Inferior parietal cortex (tissue), 1 donor: ENCODE data around the gene ZBTB47.
A peak's percentile ranks its signal among the peaks of the same experiment; 100 is the strongest.

Source experiments
- DNase-seq: peaks from one replicate; pipeline ENCODE4 v3.0.0-alpha.2; 2016; ENCODE audit errors: extremely low spot score

The ZBTB47 gene

DNA sequence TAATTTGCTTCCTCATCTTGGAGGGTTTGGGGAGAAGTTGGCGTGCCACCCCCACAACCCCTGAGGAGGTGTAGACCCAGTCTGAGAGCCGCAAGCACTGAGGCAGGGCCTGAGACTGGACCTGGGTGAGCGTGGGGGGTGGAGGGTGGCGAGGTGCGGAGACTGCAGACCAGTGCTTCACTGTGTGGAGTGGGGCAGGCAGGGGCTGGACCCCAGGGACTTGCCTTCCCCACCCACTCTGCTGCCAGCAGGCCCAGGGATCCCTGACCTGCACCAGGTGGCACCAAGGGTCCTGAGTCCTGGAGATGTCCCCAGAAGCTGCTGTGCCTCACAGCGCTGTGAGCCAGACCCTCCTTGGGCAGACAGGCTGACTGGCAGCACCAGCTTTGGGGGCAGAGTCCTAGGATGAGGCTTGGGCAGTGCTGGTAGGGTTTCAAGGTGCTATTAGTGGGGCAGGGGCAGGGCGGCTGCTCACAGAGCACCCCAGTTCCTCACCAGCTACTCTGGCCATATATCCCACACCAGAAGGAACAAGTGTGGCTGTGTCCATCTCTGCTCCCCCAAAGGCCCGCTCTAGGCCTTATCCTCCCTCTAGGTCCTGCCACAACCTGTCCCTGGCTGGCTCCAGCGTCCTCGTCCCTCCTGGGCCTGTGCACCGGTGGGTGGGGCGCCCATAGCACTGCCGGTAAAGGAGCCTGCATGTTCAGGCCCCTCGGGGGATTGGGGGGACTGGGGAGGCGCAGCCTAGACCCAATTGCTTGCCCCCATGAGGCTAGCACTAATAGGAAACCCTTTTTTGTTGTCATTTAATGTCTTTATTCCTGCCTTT is 11.8 kb downstream of the ZBTB47 start:
- DNase-seq = no peak

DNA sequence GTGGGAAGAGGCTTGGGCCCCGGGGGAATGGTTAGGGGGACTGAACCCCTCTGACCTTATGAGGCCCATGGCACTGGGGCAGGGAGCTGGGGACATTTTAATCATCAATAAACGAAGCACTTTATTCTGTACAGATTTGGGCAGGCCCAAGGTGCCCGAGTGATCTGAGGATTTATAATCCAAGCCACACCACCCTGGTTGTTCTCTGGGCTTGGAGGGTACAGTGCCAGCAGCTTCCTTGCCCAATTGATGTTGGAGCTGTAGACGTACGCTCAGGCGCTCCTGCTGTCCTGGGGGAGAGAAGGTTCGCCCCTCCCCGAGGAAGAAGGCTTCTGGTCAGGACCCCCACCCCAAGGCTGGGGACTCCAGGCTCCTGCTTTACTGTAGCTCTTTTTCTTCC is 12.5 kb downstream of the ZBTB47 start:
- no peak for DNase-seq

DNA sequence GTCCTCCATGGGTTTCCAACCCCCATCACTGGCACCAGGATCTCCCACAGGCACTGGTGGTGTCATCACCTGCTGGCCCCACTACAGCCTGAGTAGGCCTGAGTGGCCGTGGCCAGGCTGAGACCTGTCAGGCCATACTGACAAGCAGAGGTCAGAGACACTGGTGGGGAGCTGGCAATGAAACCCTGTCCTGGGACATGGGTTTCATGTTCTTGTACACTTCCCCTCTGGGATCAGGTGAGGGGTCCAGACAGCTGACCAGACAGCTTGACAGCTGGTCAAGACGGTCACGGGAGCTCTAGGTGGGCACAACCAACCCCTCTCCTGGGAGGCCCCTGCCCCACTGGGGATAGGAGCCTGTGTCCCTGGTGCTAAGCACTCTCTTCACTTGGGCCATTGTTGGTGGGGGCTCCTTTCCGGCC is 13.1 kb downstream of the ZBTB47 start:
- DNase-seq = no peak

DNA sequence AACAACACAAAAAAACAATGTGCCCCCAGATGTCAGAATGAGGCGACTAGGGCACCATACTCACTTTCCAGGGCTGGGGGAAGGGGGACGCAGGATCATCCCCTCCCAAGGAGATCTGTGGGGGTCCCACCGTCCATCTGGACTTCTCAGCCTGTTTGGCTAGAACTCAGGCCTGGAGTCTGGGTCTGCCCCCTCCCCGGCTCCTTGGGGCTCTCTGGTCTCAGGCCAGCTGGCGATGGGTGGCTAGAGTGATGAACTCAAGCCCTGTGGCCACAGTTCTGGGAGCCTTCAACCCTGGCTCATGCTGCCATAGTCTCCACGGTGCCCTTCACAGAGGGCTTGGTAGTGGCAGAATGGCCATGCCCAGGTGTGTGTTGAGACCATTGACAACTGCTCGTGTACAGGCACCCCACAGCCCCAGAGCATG is 13.6 kb downstream of the ZBTB47 start:
- DNase-seq = no peak

DNA sequence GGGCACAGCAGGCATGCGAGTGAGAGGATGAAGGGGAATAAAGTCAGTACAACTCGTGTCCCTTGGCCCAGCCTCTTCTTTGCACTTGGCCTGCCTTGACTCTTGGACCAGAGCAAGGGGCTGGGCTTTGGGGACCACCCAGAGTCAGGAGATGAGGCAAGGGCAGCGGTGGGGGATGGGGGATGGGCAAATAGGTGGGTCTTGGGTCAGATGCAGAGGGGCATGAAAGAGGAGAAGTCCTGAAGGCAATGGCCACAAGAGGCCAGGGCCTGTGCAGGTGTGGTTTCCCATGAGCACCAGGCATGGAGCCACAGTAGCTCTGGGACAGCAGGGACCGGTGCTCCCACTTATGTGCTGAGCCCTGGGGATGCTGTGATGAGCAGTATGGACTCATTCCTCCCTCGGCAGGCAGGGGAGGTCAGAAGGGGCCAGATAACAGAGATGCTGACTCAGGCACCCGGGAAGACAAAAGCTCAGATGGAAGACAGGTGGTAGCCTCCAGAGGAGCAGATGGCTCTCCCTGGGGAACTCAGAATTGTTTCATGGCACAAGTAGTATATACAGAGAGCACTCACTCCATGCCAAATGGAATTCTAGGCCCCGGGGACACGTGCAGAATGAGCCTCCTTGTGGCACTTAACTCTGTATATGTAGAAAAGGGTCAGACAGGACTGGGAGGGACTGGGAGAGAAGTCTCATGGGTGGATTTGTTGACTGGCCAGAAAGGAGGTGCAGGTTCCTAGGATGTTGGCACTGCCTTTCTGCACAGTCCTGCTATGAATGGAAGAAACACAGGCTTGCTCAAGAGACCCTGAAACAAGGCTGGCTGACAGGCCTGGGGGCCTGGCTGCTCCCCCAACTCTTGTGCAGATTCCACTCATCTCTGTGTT is 14.3 kb downstream of the ZBTB47 start:
- no peak for DNase-seq

DNA sequence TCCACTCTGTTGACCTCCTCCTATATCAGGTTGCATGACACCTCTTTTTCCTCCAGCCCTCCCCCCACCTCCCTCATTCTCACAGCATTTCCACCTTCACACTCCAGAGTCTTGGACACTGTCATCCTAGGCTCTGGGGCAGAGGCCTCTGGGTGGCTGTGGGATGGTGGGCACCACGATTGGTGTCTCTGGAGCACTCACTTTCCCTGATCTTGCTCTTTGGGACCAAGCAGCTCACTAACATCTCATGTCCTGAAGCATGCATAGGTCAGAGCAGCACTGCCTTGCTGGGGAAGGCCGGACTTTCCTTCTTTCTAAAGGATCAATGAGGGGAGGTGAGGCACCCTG is 14.9 kb downstream of the ZBTB47 start:
- DNase-seq = no peak

DNA sequence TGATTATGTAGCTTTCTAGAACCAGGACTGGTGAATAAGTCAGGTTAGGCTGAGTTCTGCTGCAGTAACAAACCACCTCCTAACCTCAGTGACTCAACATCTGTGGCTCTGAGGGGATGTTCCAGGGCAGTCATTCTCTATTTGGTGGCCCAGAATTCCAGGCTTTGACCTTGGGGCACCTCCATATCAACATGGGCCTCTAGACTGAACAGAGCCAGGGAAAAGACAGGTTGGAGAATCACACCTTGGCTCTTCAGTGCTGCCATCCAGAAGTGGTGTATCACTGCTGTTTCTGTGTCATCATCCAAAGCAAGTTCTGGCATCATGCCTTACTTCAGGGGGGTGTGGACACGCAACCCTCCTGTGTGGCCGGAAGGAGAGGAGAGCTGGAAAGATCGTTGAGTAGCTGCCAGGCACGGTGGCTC is 15.3 kb downstream of the ZBTB47 start:
- no peak for DNase-seq

DNA sequence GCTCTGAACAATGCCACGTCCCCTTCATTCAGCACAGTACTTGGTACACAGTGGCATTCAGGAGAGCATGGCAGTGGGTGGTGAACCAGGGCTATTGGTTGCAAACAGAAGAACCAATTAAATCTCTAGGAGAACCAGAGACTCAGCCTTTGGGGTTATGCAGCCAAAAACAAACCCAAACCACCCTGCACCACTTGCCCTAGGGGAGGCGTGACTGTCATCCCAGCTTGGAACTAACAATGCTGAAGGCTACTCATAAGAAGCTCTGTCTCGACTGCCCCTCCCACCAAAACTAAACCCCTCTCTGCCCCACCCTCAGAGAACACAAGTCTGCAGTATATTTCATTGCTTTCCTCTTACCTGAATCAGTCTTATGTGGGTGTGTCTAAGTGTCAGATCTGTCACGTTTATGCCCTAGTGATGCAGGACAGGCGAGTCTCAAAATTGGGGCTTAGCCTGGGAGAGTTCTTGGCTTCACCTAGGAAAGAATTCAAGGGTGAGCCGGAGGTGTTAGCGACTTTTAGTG is 16.6 kb downstream of the ZBTB47 start:
- DNase-seq = no peak

DNA sequence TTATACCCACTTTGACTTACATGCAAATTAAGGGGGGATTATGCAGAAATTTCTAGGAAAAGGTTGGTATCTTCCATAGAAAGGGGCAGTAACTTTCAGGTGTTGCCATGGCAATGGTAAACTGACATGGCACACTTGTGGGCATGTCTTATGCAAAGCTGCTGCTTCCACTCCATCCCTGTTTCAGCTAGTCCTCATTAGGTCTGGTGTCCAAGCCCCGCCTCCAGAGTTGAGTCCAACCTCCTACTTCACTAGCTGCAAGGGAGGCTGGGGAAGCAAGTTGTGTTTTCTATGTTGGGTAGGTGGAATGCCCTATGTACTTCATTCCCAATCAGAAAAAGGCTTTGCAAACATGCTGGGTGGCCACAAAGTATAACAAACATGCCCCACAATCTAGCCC is 17.2 kb downstream of the ZBTB47 start:
- DNase-seq = no peak

DNA sequence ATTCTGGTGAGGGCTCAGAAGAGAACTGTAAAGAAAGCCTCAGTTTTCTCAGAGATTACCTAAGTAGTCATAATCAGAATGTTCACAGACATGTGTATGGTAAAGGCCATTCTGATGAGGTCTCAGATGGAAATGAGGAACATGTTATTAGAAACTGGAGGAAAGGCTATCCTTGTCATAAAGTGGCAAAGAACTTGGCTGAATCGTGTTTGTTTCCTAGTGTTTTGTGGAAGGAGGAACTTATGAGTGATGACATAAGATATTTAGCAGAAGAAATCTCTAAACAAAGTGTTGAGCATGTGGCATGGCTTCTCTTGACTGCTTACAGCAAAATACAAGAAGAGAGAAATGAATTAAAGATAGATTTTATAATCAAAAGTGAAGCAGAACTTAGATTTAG is 19.0 kb downstream of the ZBTB47 start:
- no peak for DNase-seq

DNA sequence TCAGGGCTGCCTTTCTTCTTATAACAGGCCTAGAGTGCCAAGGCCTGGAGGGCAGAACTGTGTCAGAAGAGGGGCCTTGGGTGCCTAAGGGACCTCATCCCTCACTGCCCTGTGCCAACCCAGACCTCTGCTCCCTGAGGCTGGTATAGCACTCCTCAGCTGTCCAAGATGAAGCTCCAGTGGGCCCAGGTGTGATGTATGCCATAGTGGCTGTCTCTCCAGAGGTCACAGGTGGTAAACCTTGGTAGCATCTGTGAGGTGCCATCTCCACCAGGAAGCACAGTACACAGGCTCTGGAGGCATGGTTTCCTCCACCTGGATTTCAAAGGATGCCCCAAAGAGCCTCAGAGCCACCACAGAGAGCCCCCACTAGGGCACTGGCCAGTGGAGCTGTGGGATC is 19.6 kb downstream of the ZBTB47 start:
- DNase-seq = no peak

DNA sequence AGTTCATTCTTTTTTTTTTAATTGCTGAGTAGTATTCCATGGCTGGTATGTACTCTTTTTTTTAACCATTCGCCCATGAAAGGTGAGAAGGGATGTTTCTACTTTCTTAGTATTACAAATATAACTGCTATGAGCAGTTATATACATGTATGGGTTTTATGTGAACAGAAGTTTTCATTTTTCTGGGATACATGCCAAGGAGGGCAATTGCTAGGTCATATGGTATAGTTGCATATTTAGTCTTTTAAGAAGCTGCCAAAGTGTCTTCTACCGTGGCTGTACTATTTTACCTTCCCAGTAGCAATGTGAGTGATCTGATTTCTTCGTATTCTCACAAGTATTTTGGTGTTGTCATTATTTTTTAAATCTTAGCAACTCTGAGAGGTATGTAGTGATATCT is 20.6 kb downstream of the ZBTB47 start:
- DNase-seq = no peak

DNA sequence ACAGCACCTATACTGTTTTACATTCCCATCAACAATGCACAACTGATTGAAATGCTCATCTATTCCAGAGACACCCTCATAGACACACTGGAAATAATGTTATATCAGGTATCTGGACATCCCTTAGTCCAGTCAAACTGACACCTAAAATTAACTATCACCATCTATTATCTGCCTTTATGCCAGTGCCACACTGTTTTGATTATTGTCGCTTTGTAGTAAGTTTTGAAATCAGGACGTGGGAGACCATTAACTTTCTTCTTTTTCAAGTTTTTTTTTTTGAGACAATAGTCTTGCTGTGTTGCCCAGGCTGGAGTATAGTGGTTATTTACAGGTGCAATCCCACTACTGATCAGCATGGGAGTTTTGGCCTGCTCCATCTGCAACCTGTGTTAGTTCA is 22.4 kb downstream of the ZBTB47 start:
- DNase-seq = no peak

DNA sequence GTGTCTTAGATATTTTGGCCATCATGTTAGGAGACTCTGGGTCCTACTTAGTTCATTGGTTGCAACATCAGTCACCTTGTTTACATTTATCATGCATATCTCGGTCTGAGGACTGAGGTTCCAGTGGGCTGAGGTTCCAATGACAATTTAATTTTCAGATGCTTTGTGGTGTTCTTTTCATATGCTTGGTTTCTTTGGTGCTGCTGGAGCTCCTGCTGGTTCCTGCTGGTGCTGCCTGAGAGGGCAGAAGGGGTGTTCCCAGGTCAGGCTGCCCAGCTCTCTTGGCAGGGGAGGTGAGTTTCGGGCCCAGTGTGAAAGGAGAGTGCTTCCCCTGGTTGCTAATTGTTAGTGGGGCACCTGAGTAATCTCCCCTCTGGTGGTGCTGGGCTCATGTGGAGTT is 24.9 kb downstream of the ZBTB47 start:
- DNase-seq = no peak

DNA sequence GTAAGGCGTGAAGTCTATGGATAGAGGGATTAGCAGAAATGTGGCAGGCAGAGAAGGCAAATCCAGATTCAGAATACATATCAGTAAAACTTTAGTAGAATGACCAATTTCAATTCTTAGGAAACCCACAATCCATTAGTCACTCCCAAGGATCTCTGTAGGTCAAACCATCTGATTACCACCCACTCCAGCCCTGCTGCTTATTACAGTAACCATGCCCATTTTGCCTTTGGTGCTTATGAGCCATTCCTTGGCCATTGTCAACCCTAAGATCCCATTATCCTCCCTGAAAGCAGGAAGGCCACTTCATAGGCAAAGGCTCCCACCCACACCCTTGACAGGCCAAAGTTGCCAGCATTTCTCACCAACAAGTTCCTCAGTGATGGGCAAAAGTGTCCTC is 26.8 kb downstream of the ZBTB47 start:
- no peak for DNase-seq

DNA sequence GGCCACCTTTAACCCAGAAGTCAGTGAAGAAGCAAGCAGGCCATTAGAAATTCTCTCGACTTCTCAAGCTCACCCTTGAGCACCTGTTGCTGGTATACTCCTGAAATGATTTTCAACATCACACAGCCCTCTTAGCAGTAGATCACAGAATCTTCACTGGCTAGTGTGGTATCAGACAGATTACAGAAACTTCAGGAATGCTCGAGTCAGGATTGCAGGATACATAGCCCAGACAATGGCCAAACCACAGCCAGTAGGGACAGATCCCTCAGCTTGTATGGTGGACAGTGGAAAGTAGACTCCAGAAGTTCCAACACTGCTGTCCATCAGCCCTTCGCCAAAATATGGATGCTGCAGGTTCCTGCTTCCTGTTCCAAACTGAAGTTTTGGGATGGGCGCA is 27.3 kb downstream of the ZBTB47 start:
- no peak for DNase-seq

DNA sequence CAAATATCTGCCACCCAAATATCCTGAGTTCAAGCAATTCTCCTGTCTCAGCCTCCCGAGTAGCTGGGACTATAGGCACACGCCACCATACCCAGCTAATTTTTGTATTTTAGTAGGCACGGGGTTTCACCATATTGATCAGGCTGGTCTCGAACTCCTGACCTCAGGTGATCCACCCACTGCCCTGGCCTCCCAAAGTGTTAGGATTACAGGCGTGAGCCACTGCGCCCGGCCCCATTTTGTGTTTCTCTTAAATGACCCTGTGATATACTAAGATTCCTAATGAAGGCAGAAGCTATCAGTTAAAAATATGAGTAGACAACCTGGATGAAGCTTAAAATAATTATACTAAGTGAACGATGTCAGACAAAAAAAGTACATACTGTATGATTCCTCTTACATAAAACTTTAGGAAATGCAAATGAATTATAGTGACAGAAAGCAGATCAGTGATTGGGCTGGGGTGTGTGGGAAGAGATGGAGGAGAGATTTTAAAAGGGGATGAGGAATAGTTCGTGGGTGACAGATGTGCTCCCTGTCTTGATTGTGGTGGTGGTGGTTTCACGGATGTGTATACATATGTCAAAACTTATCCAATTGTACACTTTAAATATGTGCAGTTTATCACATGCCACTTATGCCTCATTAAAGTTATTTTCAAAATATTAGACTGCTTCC is 28.0 kb downstream of the ZBTB47 start:
- no peak for DNase-seq

DNA sequence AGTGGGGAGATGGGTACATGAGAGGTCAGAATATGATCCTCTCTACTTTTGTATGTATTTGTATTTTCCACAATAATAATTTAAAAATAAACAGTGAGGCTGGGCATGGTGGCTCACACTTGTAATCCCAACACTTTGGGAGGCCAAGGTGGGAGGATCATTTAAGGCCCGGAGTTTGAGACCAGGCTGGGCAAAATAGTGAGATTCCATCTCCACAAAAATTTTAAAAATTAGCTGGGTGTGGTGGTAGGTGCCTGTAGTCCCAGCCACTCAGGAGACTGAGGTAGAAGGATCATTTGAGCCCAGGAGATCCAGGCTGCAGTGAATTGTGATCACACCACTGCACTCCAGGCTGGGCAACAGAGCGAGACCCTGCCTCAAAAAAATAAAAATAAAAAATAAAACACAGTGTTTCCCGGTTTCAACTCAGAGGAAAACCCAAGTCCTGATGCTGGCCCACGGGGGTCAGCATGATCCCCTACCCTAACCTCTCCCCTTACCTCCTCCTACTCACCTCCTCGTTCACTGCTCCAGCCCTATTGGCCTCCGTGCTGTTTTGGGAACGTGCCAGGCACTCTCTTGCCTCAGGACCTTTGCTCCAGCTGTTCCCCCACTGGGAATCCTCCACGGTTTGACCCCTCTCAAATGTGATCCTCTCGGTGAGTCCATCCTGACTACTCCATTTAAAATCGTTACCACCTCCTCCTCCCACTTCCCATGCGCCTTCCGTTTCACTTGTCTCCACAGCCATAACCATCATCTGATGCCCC is 29.0 kb downstream of the ZBTB47 start:
- no peak for DNase-seq

DNA sequence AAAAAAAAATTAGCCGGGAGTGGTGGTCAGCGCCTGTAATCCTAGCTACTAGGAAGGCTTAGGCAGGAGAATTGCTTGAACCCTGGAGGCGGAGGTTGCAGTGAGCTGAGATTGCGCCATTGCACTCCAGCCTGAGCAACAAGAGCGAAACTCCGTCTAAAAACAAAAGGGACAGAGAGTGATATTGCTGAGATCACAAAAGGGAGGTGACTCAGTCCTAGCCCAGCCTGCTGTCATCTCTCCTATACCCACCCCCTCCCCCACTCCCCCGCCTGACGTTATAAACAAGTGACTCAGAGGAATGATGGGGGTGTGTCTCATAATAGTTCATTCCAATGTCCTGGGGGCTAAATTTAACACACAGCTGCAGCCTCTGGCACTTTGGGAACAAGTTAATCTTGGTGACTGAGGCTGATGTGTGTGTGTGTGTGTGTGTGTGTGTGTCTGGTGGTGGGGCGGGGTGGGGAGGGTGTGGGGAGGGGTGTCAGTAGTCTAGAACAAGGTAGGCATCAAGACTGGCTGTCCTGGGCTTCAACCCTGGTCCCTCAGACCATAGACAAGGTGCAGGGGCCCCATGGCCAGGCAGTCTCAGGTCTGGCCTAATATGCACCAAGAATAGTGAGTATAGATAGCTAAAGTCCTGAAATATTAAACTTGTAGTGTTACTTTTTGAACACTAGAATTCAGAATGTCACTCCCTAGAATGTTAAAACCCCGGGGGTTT is 30.5 kb downstream of the ZBTB47 start:
- peak; percentile 72 for DNase-seq

DNA sequence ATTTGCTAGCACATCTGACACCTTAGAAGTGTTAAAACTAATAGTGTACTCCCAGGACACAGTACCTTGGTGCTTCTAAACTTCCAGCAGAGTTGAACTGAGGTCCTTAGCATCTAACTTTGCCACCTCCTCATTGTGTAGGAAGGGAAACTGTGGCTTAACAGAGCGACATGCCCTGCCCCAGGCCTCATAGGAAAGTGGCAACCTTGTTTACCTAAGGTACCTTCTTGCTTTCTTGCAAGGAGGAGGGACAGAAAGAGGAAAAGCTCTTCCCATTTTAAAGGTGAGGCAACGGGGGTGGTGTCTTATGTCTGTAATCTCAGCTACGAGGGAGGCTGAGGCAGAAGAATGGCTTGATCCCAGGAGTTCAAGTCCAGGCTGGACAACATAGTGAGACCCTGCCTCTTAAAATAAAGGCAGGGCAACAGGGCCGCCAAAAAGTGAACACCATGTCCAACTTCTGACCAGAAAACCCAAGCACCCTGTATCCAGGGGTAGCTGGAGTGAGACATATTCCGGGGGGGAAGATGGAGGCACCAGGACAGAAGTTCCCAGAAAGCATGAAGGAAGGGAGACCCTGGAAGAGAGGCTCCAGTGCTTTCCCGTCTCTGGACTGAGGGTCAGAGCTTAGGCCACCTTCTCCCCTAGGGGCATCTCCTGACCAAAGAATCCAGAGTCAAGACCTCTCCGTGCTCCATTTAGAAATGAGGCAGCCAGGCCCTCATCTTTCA is 31.3 kb downstream of the ZBTB47 start:
- DNase-seq = no peak
